Measurements from ENCODE around the gene PSG5. TPM values are rescaled to one million over a fixed set of nuclear protein-coding genes. Genes with fewer than 3 reads are reported as not detected.
"Not testable (repeated sequence)": the region's sequence is repeated elsewhere in the genome, so short reads cannot be mapped to it uniquely, and the experiment has no call there.

PSG5 gene
- total RNA-seq, result not detected in 2 replicates
- polyA plus RNA-seq (2012), result 0.13 TPM

DNA sequence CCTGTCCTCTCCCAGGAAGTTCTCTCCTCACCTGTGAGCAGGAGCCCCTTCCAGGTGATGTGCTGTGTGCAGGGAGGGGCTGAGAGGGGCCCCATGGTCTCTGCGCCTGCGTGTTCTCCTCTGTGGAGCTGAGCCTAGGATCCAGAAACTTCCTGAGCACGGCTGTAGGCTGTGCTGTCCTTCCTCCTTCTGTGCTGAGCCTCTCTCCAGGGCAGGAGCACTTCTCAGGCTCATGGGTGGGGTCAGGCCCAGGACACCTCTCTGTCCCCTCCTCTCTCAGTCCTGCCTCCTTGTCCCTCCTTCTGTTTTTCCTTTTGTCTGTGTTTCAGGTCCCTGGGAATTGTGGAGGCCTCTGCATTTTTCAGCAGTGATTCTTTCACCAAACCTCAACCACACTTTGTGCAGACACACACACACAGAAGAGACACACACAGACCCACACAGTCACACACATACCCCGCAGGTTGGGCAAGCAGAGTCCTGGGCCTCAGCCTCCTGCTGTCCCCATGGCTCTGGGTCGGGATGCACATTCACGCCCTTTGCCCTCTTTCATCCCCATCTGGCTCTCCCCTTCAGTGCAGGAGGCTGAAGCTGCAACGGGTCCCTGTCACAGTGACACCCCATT lies at the start of gene PSG5:
Gene PSG5 (minus strand): TSS at position 226 of the 625 bp plus-strand sequence. CDS start 131 bp downstream, at position 95.
- not testable (repeated sequence) for DNase-seq (ENCODE audit: low read depth)

DNA sequence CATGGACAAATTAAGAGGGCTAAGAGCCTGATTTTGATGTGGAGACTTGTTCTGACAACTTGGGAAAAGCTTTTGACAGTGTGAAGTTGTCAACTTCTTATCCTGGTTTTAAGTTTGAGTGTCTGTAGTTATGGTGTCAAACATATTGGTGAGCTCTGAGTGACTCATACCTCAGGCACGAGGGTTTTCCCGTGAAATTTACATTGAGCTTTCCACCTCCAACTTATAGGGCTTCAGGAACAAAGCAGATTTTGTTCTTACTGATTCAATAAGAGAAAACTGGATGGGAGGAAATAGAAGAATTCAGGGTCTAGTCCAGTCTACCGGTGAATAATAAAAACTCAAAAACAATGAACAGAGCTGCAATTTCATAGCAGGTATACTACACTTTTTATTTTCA lies 49.4 kb upstream of the PSG5 start:
- not testable (repeated sequence) for DNase-seq (ENCODE audit: low read depth)

DNA sequence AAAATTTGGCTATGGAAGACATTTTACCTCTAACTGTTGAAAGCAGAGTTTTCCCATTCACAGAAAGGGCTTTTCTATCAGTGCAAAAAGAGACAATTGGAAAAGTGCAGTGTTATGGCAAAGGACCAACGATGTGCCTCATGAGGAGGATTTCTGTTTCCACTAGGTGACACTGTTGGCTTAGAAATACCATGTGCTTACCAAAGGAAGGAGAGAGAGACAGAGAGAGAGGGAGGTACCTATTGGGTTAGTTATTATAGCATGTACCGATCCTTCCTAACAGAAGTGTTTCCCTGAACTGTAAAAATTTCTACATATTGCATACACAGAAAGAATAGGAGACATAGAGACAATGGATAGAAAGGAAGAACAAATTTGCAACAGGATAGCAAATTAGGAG lies 43.0 kb upstream of the PSG5 start:
- peak; percentile 6 for DNase-seq (ENCODE audit: low read depth)

DNA sequence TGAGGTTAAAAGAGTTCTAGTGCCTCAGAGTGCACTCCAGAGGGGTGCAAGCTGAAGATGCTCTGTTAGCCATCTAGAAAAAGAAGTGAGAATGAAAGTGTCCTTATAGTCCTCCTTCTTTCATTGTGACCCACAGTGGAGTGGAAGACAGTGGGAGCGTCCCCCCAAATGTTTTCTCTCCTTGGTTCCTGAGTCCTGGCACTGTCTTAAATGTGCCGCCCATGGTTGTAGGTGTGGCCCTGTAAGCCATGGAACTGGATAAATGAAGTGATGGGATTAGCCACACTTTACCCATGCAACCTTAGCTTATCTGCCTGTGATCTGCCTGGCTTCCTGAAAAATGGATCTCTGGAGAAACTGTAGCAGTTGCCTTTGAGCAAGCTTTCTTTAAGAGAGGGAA lies 42.4 kb upstream of the PSG5 start:
- DNase-seq (ENCODE audit: low read depth), result not testable (repeated sequence)

DNA sequence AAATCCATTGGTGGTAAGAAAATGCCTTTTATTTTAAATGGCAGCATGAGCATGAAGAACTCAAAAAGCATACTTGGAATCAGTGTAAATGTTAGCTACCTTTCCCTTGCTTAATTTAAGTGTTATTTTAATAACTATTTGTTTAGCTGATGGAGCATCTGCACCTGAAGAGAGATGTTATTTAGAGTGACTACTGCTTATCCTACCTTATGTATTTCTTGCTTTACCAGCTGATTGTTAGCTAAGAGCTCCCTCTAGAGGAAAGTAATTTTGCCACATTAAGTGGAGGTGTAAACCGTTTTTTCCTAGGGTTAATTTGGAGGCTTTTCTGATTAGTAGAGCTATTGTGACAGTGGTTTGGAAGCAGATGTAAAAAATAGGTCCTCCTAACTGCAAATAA lies 40.6 kb upstream of the PSG5 start:
- DNase-seq (ENCODE audit: low read depth), result not testable (repeated sequence)

DNA sequence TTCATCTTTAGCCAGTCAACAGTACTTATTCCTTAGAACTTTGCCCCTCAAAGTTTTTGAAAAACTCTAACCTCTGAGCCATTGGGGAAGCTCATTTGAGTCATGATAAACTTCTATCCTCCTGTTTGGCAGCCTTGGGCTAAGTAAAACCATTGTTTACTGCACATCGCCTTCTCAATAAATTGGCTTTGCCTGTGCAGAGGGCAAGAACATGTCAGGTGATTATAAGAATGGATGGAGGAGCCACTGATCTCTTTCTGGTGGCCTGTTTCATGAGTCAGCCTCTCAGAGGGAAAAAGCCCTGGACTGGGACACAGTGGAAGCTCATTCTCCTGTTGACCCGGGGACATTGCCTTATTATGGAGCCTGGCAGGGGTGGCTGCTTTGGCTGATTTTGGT lies 38.5 kb upstream of the PSG5 start:
- no peak for DNase-seq (ENCODE audit: low read depth)

DNA sequence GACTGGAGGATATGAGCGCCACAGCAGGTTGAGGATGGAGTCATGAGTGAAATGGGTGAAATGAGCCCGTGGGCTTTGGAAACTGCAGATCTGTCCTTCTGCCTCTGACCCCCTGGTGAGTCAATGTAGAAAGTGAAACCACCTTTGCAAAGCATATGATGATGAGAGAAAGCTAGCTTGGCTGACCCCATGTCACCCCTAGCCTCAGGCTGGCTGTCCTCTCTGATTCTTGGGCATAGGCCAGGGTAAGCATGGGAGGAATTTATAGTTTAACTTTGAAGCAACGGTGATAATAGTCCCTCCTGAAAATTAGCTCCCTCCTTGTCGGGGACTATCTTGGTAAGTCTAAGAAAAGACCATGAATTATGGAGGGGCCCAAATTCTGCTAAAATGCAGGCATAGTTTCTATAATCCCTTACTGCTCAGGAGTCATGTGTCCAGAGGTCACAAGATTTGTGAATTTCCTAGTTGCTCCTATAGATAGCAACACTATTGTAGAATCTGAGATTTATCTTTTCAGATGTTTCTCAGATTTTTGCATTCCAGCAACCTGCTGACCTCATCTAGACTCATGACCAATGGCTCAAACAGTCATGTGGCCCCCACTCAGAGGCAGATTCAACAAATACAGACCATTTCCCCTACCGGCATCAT lies 38.0 kb upstream of the PSG5 start:
- not testable (repeated sequence) for DNase-seq (ENCODE audit: low read depth)

DNA sequence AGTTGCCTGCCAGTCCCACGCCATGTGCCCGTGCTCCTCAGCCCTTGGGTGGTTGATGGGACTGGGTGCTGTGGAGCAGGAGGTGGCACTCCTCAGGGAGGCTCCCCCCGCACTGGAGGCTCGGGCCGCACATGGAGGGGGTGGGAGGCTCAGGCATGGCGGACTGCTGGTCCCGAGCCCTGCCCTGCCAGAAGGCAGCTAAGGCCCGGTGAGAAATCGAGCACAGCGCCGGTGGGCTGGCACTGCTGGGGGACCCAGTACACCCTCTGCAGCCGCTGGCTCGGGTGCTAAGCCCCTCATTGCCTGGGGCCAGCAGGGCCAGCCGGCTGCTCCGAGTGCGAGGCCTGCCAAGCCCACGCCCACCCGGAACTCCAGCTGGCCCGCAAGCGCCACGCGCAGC lies 35.6 kb upstream of the PSG5 start:
- DNase-seq (ENCODE audit: low read depth), result not testable (repeated sequence)

DNA sequence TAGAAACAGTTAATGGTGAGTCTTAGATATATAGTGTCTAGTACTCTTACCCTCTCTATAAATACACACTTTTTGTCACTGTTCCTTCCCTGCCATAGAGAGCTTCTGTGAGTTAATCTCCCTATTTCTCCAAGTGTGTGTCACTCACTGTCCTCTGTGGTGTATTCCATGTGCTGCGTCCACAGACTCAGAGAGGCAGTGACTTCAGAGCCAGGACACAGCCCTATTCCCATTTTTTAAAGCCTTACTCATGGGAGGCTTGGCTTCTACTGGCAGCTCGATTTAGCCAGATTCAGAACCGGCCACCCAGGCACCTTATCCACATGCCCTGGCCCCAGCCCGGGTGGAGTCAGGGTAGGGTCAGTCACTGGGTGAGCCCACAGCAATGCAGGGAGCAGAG lies 32.8 kb upstream of the PSG5 start:
- not testable (repeated sequence) for DNase-seq (ENCODE audit: low read depth)

DNA sequence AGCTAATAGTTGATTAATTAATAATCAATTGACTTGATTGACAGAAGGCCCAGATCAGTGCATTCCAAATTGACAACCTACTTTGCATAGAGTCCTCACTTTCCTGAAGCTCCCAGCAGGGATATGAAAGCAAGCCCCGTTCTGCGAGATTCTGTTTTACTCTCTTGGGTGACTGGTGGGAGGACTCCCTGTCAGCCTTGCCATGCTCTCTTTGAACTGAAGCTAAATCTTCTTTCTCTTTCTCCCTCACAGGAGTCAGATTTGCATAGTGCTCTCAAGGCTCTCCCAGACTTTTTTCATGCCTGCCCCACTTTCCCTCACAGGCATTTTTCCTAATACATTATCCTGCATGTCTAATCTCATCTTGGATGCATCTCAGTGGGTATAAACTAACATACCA lies 29.5 kb upstream of the PSG5 start:
- DNase-seq (ENCODE audit: low read depth), result not testable (repeated sequence)

DNA sequence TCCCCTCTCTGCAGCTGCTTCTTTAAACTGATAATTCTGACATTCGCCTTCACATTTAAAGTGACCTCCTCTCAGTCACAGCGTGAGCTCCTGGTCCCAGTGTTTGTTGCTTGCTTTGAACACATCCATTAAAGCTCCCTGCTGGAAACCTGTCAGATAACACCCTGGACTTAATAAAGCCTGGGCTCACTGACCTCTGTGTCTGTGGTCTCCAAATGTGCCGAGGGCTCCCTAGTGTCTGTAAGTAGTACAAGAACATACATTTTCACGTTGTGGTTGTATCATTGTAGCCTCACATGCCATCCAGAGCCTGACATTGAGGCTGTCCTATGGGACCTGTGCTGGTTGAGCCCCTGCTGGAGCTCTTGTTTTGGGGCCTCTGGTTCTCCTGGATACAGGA lies 21.7 kb upstream of the PSG5 start:
- no peak for DNase-seq (ENCODE audit: low read depth)

DNA sequence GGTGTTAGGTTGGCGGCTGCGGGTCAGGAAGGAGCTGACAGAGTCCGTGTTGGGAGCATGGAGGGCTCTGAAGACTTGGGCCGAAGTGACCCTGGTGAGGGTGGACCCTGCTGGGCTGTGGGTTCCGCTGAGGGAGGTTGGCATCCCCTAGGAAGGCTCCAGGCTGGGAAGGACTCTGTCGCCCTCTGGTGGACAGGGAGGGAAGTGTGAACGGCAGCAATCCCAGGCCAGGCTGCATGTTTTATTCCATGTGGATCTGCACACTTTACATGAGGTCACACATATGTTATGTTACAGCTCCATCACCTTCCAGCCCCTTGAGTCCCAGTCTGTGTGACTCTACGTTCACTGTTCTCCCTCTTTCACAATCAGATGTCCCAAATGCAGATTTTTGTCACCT lies 20.8 kb upstream of the PSG5 start:
- DNase-seq (ENCODE audit: low read depth), result not testable (repeated sequence)

DNA sequence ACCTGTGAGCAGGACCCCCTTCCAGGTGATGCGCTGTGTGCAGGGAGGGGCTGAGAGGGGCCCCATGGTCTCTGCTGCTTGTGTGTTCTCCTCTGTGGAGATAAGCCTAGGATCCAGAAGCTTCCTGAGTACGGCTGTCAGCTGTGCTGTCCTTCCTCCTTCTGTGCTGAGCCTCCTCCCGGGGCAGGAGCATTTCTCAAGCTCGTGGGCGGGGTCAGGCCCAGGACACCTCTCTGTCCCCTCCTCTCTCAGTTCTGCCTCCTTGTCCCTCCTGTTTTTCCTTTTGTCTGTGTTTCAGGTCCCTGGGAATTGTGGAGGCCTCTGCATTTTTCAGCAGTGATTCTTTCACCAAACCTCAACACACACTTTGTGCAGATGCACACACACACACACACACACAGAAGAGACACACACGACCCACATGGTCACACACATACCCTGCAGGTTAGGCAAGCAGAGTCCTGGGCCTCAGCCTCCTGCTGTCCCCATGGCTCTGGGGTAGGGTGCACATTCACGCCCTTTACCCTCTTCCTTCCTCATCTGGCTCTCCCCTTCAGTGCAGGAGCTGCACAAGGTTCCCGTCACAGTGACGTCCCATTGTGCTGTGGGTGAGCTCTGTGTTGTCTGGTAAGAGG lies 19.3 kb upstream of the PSG5 start, which contains the start of gene PSG4:
Gene PSG4 (minus strand): TSS at position 168 of the 635 bp plus-strand sequence. CDS start 102 bp downstream, at position 66.
- not testable (repeated sequence) for DNase-seq (ENCODE audit: low read depth)

DNA sequence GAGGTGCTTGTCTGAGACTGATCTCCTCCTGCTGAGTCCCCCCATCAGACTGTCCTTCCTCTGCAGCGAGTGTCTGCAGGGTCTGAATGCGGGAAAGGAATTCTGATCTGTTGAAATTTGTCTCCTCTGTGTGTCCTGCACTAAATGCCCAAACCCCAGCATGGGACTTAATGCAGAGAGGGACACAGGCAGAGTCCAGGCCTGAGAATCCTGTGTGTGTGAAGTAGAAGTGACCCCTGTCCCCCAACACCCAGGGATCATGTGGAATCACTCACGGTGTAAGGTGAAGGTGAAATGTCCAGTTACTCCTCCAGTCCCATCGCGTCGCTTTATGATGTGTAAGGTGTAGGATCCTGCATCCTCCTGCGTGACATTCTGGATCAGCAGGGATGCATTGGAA lies 17.3 kb upstream of the PSG5 start:
- DNase-seq (ENCODE audit: low read depth), result not testable (repeated sequence)

DNA sequence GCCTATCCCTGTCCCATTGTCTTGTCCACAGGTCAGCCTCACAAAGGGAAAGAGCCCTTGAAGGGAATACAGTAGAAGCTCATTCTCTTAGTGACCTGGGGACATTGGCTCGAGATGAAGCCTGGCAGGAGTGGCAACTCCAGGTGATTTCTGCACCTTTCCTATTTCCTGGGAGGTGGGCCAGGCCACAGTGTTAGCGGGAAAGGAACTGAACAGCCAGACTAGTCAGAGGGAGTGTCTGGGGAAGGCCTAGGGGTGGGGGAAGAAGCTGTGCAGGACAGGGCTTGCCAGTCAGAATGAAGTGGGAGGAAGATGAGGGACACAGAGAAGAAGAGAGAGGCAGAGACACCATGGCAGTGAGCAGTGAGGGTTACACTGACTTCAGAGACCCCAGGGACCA lies 15.6 kb upstream of the PSG5 start:
- not testable (repeated sequence) for DNase-seq (ENCODE audit: low read depth)

DNA sequence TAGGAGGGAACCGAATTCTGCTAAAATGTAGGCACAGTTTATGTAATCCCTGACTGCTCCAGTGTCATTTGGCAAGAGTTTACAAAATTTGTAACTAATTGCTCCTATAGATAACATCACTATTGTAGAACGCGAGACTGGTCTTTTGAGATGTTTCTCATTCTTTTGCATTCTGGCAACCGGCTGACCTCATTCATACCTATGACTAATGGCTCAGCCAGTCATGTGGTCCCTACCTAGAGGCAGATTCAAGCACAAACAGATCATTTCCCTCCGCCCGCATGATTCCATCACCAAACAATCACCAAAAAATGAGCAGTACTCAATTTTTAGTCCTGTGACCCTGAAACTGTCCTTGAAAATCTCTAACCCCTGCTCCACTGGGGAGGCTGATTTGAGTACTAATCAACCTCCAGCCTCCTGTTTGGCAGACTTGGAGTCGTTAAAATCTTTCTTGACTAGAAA lies 15.0 kb upstream of the PSG5 start:
- not testable (repeated sequence) for DNase-seq (ENCODE audit: low read depth)

DNA sequence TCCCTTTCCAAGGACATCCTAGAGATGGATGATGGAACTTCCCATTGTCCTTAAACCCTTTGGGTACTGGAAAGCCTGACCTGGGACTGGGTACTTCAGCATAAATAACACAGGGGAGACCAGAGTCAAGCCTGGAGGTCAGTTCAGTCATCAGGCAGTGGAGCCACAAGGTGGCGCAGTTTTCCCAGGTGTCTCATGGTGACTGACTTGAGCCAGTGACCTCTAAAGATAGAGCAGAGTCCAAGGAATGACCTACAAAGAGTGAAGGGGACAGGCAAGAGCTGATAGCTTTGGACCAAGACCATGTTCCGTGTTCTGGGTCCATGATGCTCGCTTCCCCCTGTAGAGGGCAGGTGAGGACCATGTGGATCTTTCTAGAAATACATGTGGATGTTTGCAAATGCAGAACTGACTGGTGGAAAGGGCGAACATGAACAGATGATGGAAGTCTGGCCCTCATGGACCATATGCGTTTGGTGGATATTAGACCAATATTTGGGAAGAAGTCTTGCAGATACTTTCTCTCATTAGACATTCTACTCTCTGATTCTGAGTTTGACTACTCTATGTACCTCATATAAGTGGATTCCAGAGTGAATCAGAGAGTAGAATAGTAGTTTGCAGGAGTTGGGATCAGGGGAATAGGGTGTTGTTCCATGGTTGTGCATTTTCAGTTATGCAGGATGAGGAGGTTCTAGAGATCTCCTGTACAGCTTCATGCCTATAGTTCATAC lies 12.5 kb upstream of the PSG5 start:
- DNase-seq (ENCODE audit: low read depth), result not testable (repeated sequence)

DNA sequence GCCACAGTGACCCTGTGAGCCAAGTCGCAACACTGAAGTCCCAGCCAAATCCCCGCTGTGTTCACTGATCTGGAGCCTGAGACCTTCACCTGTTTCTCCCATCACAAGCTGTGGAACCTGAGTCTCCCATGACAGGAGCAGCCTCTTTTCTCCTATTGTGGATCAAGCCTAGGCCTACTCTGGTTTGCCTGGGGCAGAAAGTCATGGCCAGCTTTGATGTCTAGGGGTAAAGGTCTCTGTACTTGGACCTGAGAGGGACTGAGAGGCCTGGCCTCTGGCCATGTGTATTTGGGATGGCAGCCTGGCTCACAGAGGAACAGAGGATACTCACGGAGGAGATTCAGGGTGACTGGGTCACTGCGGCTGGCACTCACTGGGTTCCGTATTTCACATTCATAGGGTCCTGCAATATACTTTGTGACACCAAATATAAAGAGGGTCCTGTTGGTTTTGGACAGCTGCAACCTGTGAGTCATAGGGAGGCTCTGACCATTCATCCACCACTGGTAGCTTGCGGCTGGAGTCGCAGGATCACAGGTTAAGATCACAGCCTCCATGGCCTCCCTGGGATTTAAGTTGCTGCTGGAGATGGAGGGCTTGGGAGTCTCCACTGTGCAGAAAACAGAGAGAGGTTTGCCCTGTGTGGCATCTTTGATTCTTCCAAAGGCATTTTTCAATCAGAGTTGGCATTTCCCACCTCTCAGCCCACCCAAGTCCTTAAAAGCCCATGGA lies 11.5 kb upstream of the PSG5 start:
- not testable (repeated sequence) for DNase-seq (ENCODE audit: low read depth)

DNA sequence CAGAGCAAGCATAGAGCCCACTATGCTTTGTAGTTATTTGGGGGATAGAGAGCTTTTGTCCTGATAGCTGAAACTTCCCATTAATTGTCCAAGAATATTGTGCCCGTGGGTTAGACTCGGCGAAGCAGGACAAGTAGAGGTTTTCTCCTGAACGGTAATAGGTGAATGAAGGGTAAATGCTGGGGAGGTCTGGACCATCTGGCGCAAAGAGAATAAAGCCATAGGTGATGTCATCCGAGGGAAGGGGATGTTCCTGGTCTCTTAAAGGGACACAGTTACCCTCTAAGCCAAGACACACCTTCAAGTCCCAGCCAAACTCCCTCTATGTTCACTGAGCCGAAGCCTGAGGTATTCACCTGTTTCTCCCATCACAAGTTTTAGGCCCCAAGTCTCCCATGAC lies 8.1 kb upstream of the PSG5 start:
- DNase-seq (ENCODE audit: low read depth), result not testable (repeated sequence)

DNA sequence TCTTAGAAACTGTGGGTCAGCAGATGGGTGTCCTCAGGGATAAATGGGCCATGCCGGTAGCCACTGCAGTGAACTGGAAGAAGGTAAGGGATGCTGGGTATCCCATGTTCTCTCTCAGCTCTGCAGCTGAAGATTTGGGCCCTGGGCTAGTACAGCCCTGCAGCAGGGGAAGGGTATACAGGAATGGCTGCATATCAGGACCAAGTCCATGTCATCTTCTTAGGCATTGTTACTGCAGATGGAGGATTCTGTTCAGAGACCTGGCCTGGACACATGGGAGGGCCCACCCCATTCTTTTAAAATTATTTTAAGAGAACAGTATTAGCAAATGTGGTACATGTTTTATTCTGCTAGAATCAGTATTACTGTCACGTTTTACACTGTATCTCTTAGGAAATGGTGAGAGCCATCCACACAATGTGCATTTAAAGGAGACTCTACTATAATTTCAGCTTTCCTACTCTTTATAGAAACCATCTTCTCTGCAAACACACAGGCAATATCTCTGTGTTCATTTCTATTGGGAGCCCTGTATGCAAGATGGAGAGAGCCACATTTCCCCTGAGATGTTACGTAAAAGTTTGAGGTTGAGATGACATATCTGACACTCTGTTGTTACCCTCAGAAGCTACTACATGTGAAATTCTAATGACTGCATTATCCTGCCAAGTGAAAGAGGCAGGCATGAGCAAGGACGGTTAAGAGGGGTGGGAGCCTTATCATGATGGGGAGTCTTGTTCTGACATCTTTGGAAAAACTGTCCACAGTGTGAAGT lies 6.2 kb upstream of the PSG5 start:
- DNase-seq (ENCODE audit: low read depth), result not testable (repeated sequence)
